ENCODE measurements around the gene STXBP5.

- TF ChIP-seq MAX (IDR thresholded peaks at IDR 0.05) (no peak), CTCF (IDR thresholded peaks at IDR 0.05; ENCODE audit: low read depth, low read length, missing input control) (no peak)
Measured at GRCh38 chr6:147167576-147168461, 36.4 kb upstream of the STXBP5 start.

Data from liver (tissue), 2 donors.